Vagina (tissue), 2 donors: ENCODE data around the gene DHX35.

ENCODE experiments used
- CTCF ChIP-seq, 3 experiments: fragments of 450-650 bp in 2 of 3; fragments of 200-600 bp in 1 of 3; sonication (generic) in 1 of 3; IDR thresholded peaks; one replicate each; pipeline ENCODE4 v1.5.1; 2017 to 2019; ENCODE audit warnings: antibody characterized with exemption in 3 of 3, mild to moderate bottlenecking in 2 of 3, moderate library complexity in 2 of 3
- POLR2A ChIP-seq, 2 donors: fragments of 450-650 bp; IDR thresholded peaks; one replicate each; pipeline ENCODE4 v1.6.1; 2017; ENCODE audit warnings: antibody characterized with exemption in 2 of 2, mild to moderate bottlenecking in 2 of 2, moderate library complexity in 2 of 2
- POLR2AphosphoS5 ChIP-seq, 2 donors: sonication (generic); formaldehyde crosslinking; IDR thresholded peaks; one replicate each; pipeline ENCODE4 v1.9.0; 2017; ENCODE audit warnings: antibody characterized with exemption in 2 of 2, mild to moderate bottlenecking in 2 of 2, low read depth in 1 of 2; ENCODE audit not compliant: insufficient read depth in 1 of 2

DNA sequence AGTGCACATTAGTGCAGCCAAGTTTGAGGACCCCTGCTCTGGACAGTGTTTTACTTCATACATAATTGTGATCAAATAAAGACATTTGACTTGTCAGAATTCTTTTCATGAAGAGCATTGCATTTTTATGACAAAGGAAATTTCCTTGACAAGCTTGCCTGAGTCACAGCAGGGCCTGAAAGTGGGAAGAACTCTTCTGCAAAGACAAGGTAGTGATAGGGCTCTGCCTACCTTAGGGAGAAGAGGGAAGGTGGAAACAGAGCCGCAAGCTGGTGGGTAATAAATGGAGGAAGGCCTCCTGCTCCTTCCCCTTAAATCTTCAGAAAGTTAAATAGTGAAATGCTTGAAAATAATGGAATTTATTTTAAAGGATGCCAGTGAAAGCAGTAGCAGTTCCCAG lies 118.2 kb downstream of the DHX35 start:
- TF ChIP-seq POLR2AphosphoS5 (IDR thresholded peaks at IDR 0.05; ENCODE audit: insufficient read depth in 1 of 2, low read depth in 1 of 2) (no peak), CTCF (IDR thresholded peaks at IDR 0.05) (no peak), POLR2A (IDR thresholded peaks at IDR 0.05) (no peak)
